Rectal smooth muscle tissue (tissue), 1 donor: ENCODE data around the gene ZNRD2.

Source experiments
- H3K27ac ChIP-seq: one replicate; pipeline ENCODE4 v1.7.0; 2013; ENCODE audit warnings: low read depth, low read length, inconsistent platforms
- H3K27me3 ChIP-seq: one replicate; pipeline ENCODE4 v1.7.0; 2013; ENCODE audit warnings: low read length; ENCODE audit not compliant: control insufficient read depth, insufficient read depth
- H3K36me3 ChIP-seq: one replicate; pipeline ENCODE4 v1.7.0; 2013; ENCODE audit warnings: low read length; ENCODE audit not compliant: control insufficient read depth, insufficient read depth
- H3K4me1 ChIP-seq: one replicate; pipeline ENCODE4 v1.7.0; 2013; ENCODE audit warnings: low read length; ENCODE audit not compliant: control insufficient read depth, insufficient read depth
- H3K4me3 ChIP-seq: one replicate; pipeline ENCODE4 v1.7.0; 2013; ENCODE audit warnings: low read length
- H3K9ac ChIP-seq: one replicate; pipeline ENCODE4 v1.7.0; 2013; ENCODE audit warnings: low read length

ZNRD2 gene

GRCh38 chr11:65617136-65617850 lies 47.0 kb downstream of the ZNRD2 start:
- Histone ChIP-seq H3K4me3 (peak overlapping the region; percentile 71), H3K9ac (no peak overlapping the region), H3K27ac (no peak overlapping the region), H3K36me3 (peaks cover 42% of the 10 kb centered on the region), H3K27me3 (no peaks in the 10 kb centered on the region), H3K4me1 (peaks cover 15% of the 10 kb centered on the region)

- H3K9ac ChIP-seq = no peak overlapping the region
- H3K36me3 ChIP-seq = peaks cover 40% of the 10 kb centered on the region
- no peaks in the 10 kb centered on the region for H3K27me3 ChIP-seq
- H3K27ac ChIP-seq = no peak overlapping the region
- H3K4me3 ChIP-seq = no peak overlapping the region
- H3K4me1 ChIP-seq = peaks cover 9% of the 10 kb centered on the region
Observed at GRCh38 chr11:65617990-65618751, 47.9 kb downstream of the ZNRD2 start.

- H3K36me3 ChIP-seq = peaks cover 40% of the 10 kb centered on the region
- no peaks in the 10 kb centered on the region for H3K27me3 ChIP-seq
- H3K4me3 ChIP-seq = no peak overlapping the region
- no peak overlapping the region for H3K9ac ChIP-seq
- no peak overlapping the region for H3K27ac ChIP-seq
- H3K4me1 ChIP-seq = peaks cover 9% of the 10 kb centered on the region
Observed at GRCh38 chr11:65618763-65619162, 48.5 kb downstream of the ZNRD2 start.

- Histone ChIP-seq H3K27me3 (no peaks in the 10 kb centered on the region), H3K36me3 (peaks cover 42% of the 10 kb centered on the region), H3K4me1 (peaks cover 9% of the 10 kb centered on the region), H3K27ac (no peak overlapping the region), H3K9ac (no peak overlapping the region), H3K4me3 (no peak overlapping the region)
Observed at GRCh38 chr11:65619281-65619928, 49.1 kb downstream of the ZNRD2 start.

GRCh38 chr11:65620666-65621065 lies 50.4 kb downstream of the ZNRD2 start:
- Histone ChIP-seq H3K9ac (no peak overlapping the region), H3K27me3 (no peaks in the 10 kb centered on the region), H3K4me3 (no peak overlapping the region), H3K4me1 (peaks cover 9% of the 10 kb centered on the region), H3K27ac (no peak overlapping the region), H3K36me3 (peaks cover 51% of the 10 kb centered on the region)

- Histone ChIP-seq H3K4me1 (peaks cover 7% of the 10 kb centered on the region), H3K9ac (no peak overlapping the region), H3K27ac (no peak overlapping the region), H3K4me3 (no peak overlapping the region), H3K36me3 (peaks cover 53% of the 10 kb centered on the region), H3K27me3 (no peaks in the 10 kb centered on the region)
Observed at GRCh38 chr11:65621460-65621859, 51.2 kb downstream of the ZNRD2 start.
